ENCODE results near the gene SUFU. TPM values are rescaled to one million over a fixed set of nuclear protein-coding genes. Genes with fewer than 3 reads are reported as not detected.

Gene SUFU
- total and polyA plus RNA-seq, 2 experiments from 2014 or later = 2.8 to 5.6 TPM

DNA sequence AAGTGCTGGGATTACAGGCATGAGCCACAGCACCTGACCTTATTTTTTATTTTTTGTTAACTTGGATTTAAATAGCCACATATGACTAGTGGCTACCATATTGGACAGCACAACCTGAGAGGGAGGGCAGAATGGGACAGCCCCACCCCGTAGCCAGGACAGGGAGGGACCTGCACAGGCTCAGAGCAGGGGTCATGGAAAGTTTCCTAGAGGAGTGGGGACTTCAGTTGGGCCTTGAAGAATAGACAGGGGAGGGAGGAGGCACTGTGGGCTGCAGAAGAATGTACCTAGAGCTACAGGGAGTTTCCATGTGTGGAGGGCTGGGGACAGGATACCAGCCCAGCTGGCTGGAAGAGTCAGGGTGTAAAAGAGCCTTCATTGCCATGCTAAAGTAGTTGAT lies 149.3 kb downstream of the SUFU start:
- peak overlapping the region; percentile 63; the same call in 1 of the 2 replicates for H3K27ac ChIP-seq (ENCODE audit: low read depth)
- peaks cover 22% of the 10 kb centered on the region for H3K36me3 Mint-ChIP-seq (ENCODE audit: low read depth)
- H3K27me3 Mint-ChIP-seq (ENCODE audit: insufficient read depth, low read depth, poor library complexity) = peaks cover 12% of the 10 kb centered on the region

DNA sequence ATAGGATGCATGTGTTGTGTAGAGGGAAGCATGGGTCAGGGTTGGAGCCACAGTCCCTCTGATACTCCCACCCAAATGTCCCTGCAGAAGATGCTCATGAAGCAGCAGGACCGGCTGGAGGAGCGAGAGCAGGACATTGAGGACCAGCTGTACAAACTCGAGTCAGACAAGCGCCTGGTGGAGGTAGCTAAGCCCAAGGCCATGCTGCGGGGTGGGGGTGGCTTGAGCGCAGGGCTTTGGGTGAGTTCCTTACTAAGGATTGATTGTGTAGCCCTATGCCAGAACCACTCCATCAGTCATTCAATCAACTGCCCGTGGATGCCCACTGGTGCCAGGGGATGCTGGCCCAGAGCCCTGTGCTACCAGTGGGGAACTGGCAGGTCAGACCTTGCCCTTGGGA lies 150.8 kb downstream of the SUFU start:
- Histone ChIP-seq H3F3A (replicated peaks; ENCODE audit: low read depth) (no peaks in the 10 kb centered on the region), H4K20me1 (replicated peaks; ENCODE audit: insufficient read depth) (no peaks in the 10 kb centered on the region; the same call in 1 of the 2 replicates), H3K36me3 (ENCODE audit: insufficient read depth) (no peaks in the 10 kb centered on the region), H3K4me2 (no peak overlapping the region), H3K27ac (ENCODE audit: low read depth) (no peak overlapping the region), H3K79me2 (replicated peaks; ENCODE audit: insufficient read depth) (peaks cover 33% of the 10 kb centered on the region), H3K4me3 (no peak overlapping the region), H2AFZ (no peak overlapping the region), H3K27me3 (ENCODE audit: insufficient read depth) (no peaks in the 10 kb centered on the region), H3K9me2 (ENCODE audit: insufficient read depth) (no peaks in the 10 kb centered on the region), H3K4me1 (ENCODE audit: insufficient read depth) (peaks cover 24% of the 10 kb centered on the region)
- ATAC-seq = no peak
- peaks cover 42% of the 10 kb centered on the region for H3K4me1 Mint-ChIP-seq
- no peak overlapping the region for H3K27ac Mint-ChIP-seq
- no peak overlapping the region for H3K4me3 Mint-ChIP-seq
- no peak for DNase-seq (ENCODE audit: low spot score)
- H3K27me3 Mint-ChIP-seq (ENCODE audit: insufficient read depth, low read depth, poor library complexity) = peaks cover 10% of the 10 kb centered on the region
- H3K36me3 Mint-ChIP-seq (ENCODE audit: low read depth) = peaks cover 25% of the 10 kb centered on the region
- H3K9me3 Mint-ChIP-seq = no peaks in the 10 kb centered on the region
- TF ChIP-seq EZH2phosphoT487 (IDR thresholded peaks at IDR 0.05; ENCODE audit: unreplicated experiment) = no peak
- TF ChIP-seq POLR2AphosphoS5 (IDR thresholded peaks at IDR 0.05; ENCODE audit: low read depth) = no peak
- TF ChIP-seq, protein P1, sequence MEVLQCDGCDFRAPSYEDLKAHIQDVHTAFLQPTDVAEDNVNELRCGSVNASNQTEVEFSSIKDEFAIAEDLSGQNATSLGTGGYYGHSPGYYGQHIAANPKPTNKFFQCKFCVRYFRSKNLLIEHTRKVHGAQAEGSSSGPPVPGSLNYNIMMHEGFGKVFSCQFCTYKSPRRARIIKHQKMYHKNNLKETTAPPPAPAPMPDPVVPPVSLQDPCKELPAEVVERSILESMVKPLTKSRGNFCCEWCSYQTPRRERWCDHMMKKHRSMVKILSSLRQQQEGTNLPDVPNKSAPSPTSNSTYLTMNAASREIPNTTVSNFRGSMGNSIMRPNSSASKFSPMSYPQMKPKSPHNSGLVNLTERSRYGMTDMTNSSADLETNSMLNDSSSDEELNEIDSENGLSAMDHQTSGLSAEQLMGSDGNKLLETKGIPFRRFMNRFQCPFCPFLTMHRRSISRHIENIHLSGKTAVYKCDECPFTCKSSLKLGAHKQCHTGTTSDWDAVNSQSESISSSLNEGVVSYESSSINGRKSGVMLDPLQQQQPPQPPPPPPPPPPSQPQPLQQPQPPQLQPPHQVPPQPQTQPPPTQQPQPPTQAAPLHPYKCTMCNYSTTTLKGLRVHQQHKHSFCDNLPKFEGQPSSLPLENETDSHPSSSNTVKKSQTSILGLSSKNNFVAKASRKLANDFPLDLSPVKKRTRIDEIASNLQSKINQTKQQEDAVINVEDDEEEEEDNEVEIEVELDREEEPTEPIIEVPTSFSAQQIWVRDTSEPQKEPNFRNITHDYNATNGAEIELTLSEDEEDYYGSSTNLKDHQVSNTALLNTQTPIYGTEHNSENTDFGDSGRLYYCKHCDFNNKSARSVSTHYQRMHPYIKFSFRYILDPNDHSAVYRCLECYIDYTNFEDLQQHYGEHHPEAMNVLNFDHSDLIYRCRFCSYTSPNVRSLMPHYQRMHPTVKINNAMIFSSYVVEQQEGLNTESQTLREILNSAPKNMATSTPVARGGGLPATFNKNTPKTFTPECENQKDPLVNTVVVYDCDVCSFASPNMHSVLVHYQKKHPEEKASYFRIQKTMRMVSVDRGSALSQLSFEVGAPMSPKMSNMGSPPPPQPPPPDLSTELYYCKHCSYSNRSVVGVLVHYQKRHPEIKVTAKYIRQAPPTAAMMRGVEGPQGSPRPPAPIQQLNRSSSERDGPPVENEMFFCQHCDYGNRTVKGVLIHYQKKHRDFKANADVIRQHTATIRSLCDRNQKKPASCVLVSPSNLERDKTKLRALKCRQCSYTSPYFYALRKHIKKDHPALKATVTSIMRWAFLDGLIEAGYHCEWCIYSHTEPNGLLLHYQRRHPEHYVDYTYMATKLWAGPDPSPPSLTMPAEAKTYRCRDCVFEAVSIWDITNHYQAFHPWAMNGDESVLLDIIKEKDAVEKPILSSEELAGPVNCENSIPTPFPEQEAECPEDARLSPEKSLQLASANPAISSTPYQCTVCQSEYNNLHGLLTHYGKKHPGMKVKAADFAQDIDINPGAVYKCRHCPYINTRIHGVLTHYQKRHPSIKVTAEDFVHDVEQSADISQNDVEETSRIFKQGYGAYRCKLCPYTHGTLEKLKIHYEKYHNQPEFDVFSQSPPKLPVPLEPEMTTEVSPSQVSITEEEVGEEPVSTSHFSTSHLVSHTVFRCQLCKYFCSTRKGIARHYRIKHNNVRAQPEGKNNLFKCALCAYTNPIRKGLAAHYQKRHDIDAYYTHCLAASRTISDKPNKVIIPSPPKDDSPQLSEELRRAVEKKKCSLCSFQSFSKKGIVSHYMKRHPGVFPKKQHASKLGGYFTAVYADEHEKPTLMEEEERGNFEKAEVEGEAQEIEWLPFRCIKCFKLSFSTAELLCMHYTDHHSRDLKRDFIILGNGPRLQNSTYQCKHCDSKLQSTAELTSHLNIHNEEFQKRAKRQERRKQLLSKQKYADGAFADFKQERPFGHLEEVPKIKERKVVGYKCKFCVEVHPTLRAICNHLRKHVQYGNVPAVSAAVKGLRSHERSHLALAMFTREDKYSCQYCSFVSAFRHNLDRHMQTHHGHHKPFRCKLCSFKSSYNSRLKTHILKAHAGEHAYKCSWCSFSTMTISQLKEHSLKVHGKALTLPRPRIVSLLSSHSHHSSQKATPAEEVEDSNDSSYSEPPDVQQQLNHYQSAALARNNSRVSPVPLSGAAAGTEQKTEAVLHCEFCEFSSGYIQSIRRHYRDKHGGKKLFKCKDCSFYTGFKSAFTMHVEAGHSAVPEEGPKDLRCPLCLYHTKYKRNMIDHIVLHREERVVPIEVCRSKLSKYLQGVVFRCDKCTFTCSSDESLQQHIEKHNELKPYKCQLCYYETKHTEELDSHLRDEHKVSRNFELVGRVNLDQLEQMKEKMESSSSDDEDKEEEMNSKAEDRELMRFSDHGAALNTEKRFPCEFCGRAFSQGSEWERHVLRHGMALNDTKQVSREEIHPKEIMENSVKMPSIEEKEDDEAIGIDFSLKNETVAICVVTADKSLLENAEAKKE (CRISPR knock-in tag; IDR thresholded peaks at IDR 0.05) = no peak
- TF ChIP-seq, protein P2, sequence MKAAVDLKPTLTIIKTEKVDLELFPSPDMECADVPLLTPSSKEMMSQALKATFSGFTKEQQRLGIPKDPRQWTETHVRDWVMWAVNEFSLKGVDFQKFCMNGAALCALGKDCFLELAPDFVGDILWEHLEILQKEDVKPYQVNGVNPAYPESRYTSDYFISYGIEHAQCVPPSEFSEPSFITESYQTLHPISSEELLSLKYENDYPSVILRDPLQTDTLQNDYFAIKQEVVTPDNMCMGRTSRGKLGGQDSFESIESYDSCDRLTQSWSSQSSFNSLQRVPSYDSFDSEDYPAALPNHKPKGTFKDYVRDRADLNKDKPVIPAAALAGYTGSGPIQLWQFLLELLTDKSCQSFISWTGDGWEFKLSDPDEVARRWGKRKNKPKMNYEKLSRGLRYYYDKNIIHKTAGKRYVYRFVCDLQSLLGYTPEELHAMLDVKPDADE (IDR thresholded peaks at IDR 0.05) = no peak
- TF ChIP-seq EZH2 (IDR thresholded peaks at IDR 0.05; ENCODE audit: low read depth, unreplicated experiment) = no peak
- TF ChIP-seq NANOG (IDR thresholded peaks at IDR 0.05; ENCODE audit: borderline replicate concordance) = no peak
- TF ChIP-seq JUNB (IDR thresholded peaks at IDR 0.05; ENCODE audit: unreplicated experiment) = no peak
- no peak for TF ChIP-seq ZNF331 (CRISPR knock-in tag; IDR thresholded peaks at IDR 0.05; ENCODE audit: low read depth)

More for the DNA sequence above, 149.3 kb downstream of the SUFU start:
- H4K20me1 ChIP-seq (replicated peaks; ENCODE audit: insufficient read depth) = no peaks in the 10 kb centered on the region; the same call in 1 of the 2 replicates
- ATAC-seq (no peak), DNase-seq (ENCODE audit: low spot score) (no peak)
- no peak overlapping the region for H2AFZ ChIP-seq
- H3K9me2 ChIP-seq (ENCODE audit: insufficient read depth) = no peaks in the 10 kb centered on the region
- H3K9me3 Mint-ChIP-seq = no peaks in the 10 kb centered on the region
- no peak overlapping the region for H3K4me3 ChIP-seq
- H3K4me1 Mint-ChIP-seq = peaks cover 47% of the 10 kb centered on the region
- no peaks in the 10 kb centered on the region for H3K36me3 ChIP-seq (ENCODE audit: insufficient read depth)
- H3K4me2 ChIP-seq = no peak overlapping the region
- H3K79me2 ChIP-seq (replicated peaks; ENCODE audit: insufficient read depth) = peaks cover 48% of the 10 kb centered on the region
- TF ChIP-seq, protein P3, sequence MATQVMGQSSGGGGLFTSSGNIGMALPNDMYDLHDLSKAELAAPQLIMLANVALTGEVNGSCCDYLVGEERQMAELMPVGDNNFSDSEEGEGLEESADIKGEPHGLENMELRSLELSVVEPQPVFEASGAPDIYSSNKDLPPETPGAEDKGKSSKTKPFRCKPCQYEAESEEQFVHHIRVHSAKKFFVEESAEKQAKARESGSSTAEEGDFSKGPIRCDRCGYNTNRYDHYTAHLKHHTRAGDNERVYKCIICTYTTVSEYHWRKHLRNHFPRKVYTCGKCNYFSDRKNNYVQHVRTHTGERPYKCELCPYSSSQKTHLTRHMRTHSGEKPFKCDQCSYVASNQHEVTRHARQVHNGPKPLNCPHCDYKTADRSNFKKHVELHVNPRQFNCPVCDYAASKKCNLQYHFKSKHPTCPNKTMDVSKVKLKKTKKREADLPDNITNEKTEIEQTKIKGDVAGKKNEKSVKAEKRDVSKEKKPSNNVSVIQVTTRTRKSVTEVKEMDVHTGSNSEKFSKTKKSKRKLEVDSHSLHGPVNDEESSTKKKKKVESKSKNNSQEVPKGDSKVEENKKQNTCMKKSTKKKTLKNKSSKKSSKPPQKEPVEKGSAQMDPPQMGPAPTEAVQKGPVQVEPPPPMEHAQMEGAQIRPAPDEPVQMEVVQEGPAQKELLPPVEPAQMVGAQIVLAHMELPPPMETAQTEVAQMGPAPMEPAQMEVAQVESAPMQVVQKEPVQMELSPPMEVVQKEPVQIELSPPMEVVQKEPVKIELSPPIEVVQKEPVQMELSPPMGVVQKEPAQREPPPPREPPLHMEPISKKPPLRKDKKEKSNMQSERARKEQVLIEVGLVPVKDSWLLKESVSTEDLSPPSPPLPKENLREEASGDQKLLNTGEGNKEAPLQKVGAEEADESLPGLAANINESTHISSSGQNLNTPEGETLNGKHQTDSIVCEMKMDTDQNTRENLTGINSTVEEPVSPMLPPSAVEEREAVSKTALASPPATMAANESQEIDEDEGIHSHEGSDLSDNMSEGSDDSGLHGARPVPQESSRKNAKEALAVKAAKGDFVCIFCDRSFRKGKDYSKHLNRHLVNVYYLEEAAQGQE (IDR thresholded peaks at IDR 0.05; ENCODE audit: unreplicated experiment) = no peak
- no peak for TF ChIP-seq STAT1 (IDR thresholded peaks at IDR 0.05; ENCODE audit: unreplicated experiment)
- no peak for TF ChIP-seq JUNB (IDR thresholded peaks at IDR 0.05; ENCODE audit: unreplicated experiment)
- TF ChIP-seq EZH2 (IDR thresholded peaks at IDR 0.05; ENCODE audit: low read depth, unreplicated experiment) = no peak
- H3K27me3 ChIP-seq (ENCODE audit: insufficient read depth) = no peaks in the 10 kb centered on the region
- H3F3A ChIP-seq (replicated peaks; ENCODE audit: low read depth) = no peaks in the 10 kb centered on the region
- H3K4me3 Mint-ChIP-seq = no peak overlapping the region
- peaks cover 18% of the 10 kb centered on the region for H3K4me1 ChIP-seq (ENCODE audit: insufficient read depth)
- no peak overlapping the region; the same call in 1 of the 2 replicates for H3K27ac Mint-ChIP-seq
